Measurements from ENCODE around the gene FAM24A. TPM values are rescaled to one million over a fixed set of nuclear protein-coding genes. Genes with fewer than 3 reads are reported as not detected.
"Not testable (repeated sequence)": the region's sequence is repeated elsewhere in the genome, so short reads cannot be mapped to it uniquely, and the experiment has no call there.

FAM24A gene
- polyA plus RNA-seq, 1 experiment = not detected

- no peak overlapping the region for H3K4me3 ChIP-seq (ENCODE audit: low read depth, low read length)
- CTCF ChIA-PET = no interaction called here
Observed at GRCh38 chr10:122864901-122865300, 45.5 kb upstream of the FAM24A start.

GRCh38 chr10:122866757-122867482 is 43.5 kb upstream of the FAM24A start:
- H3K9me3 ChIP-seq (ENCODE audit: control insufficient read depth, insufficient read depth, low read length); DNase-seq (ENCODE audit: low read depth, low spot score); POLR2A ChIA-PET; H3K27me3 ChIP-seq (ENCODE audit: control insufficient read depth, insufficient read depth, low read length); CTCF ChIA-PET; H3K4me3 ChIP-seq (ENCODE audit: low read depth, low read length); H3K27ac ChIP-seq (ENCODE audit: low read depth, low read length): not testable (repeated sequence)

More at GRCh38 chr10:122864901-122865300, 45.5 kb upstream of the FAM24A start:
- no peaks in the 10 kb centered on the region for H3K27me3 ChIP-seq (ENCODE audit: control insufficient read depth, insufficient read depth, low read length)
- H3K9me3 ChIP-seq (ENCODE audit: control insufficient read depth, insufficient read depth, low read length) = 0 out of 2 replicates have a peak, but pooled peaks cover 2% of the 10 kb centered on the region
- POLR2A ChIA-PET = no interaction called here
- no peak overlapping the region for H3K27ac ChIP-seq (ENCODE audit: low read depth, low read length)
- no peak for DNase-seq (ENCODE audit: low read depth, low spot score)
- no peak for TF ChIP-seq CTCF (IDR thresholded peaks at IDR 0.05; ENCODE audit: low read depth, low read length)

GRCh38 chr10:122868768-122869167 is 41.6 kb upstream of the FAM24A start:
- POLR2A ChIA-PET; DNase-seq (ENCODE audit: low read depth, low spot score); H3K27ac ChIP-seq (ENCODE audit: low read depth, low read length); H3K27me3 ChIP-seq (ENCODE audit: control insufficient read depth, insufficient read depth, low read length); H3K4me3 ChIP-seq (ENCODE audit: low read depth, low read length); H3K9me3 ChIP-seq (ENCODE audit: control insufficient read depth, insufficient read depth, low read length); CTCF ChIA-PET: not testable (repeated sequence)

GRCh38 chr10:122871947-122872346 is 38.5 kb upstream of the FAM24A start:
- CTCF ChIA-PET; DNase-seq (ENCODE audit: low read depth, low spot score): not testable (repeated sequence)

GRCh38 chr10:122875843-122876466 is 34.5 kb upstream of the FAM24A start:
- no peak for DNase-seq (ENCODE audit: low read depth, low spot score)
- ChIA-PET POLR2A (no interaction called here), CTCF (no interaction called here)
- H3K27ac ChIP-seq (ENCODE audit: low read depth, low read length) = no peak overlapping the region
- H3K4me3 ChIP-seq (ENCODE audit: low read depth, low read length) = no peak overlapping the region
- no peak for TF ChIP-seq CTCF (IDR thresholded peaks at IDR 0.05; ENCODE audit: low read depth, low read length)
- H3K9me3 ChIP-seq (ENCODE audit: control insufficient read depth, insufficient read depth, low read length) = peaks cover 3% of the 10 kb centered on the region; the same call in 1 of the 2 replicates
- no peaks in the 10 kb centered on the region for H3K27me3 ChIP-seq (ENCODE audit: control insufficient read depth, insufficient read depth, low read length)

More at GRCh38 chr10:122871947-122872346, 38.5 kb upstream of the FAM24A start:
- POLR2A ChIA-PET; H3K9me3 ChIP-seq (ENCODE audit: control insufficient read depth, insufficient read depth, low read length); H3K27me3 ChIP-seq (ENCODE audit: control insufficient read depth, insufficient read depth, low read length); H3K4me3 ChIP-seq (ENCODE audit: low read depth, low read length); H3K27ac ChIP-seq (ENCODE audit: low read depth, low read length): not testable (repeated sequence)

- Histone ChIP-seq H3K9me3 (ENCODE audit: control insufficient read depth, insufficient read depth, low read length) (peaks cover 3% of the 10 kb centered on the region; the same call in 1 of the 2 replicates), H3K4me3 (ENCODE audit: low read depth, low read length) (no peak overlapping the region), H3K27ac (ENCODE audit: low read depth, low read length) (no peak overlapping the region), H3K27me3 (ENCODE audit: control insufficient read depth, insufficient read depth, low read length) (no peaks in the 10 kb centered on the region)
- DNase-seq (ENCODE audit: low read depth, low spot score) = no peak
- TF ChIP-seq CTCF (IDR thresholded peaks at IDR 0.05; ENCODE audit: low read depth, low read length) = no peak
- POLR2A ChIA-PET = no interaction called here
- CTCF ChIA-PET = no interaction called here
Observed at GRCh38 chr10:122876467-122876855, 33.9 kb upstream of the FAM24A start.
